Measurements from ENCODE around the gene TMEM109.

TMEM109 gene, protein sequence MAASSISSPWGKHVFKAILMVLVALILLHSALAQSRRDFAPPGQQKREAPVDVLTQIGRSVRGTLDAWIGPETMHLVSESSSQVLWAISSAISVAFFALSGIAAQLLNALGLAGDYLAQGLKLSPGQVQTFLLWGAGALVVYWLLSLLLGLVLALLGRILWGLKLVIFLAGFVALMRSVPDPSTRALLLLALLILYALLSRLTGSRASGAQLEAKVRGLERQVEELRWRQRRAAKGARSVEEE

DNA sequence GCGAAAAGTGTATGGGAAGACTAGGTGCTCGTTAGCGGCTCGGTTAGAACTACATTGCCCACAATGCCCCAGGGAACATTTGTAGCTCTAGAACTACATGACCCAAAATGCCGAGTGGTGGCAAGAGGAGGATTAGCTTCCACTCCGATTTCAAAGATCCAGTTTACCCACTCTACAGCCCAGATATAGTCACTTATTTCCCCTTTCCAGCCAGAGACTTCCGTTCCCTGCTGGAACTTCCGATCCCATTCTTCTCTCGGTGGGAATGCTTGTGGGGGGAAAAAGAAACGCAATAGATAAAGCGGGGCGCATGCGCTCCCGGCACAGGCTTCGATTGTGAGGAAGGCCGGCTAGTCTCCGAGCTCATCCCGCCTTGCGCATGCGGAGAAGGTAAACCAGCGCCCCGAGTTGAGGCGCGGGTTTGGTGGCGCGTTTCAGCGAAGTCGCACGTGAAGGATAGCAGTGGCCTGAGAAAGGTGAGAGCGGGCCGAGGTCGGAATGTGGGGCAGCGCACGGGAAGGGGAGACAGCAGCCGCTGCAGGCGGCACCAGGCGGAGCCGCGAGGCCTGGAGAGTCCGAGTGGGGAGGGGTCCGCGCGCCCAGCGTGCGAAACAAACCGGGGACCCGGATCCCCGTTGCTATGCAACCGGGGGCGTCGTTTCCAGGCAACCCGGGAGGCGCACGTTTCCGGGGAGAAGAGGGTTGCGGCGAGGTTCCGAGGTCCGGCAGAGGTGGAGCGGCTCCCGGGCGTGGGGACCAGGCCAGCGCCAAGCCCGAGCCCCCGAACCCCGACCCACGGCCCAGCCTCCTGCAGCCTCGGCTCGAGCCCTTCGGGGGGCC, at the start of gene TMEM109:
Gene TMEM109 (plus strand): TSS at position 366 of the 840 bp plus-strand sequence. CDS start 5,536 bp downstream, outside the sequence.
- DNase-seq (ENCODE audit: low spot score): peak; percentile 88
- TF ChIP-seq, protein P1, sequence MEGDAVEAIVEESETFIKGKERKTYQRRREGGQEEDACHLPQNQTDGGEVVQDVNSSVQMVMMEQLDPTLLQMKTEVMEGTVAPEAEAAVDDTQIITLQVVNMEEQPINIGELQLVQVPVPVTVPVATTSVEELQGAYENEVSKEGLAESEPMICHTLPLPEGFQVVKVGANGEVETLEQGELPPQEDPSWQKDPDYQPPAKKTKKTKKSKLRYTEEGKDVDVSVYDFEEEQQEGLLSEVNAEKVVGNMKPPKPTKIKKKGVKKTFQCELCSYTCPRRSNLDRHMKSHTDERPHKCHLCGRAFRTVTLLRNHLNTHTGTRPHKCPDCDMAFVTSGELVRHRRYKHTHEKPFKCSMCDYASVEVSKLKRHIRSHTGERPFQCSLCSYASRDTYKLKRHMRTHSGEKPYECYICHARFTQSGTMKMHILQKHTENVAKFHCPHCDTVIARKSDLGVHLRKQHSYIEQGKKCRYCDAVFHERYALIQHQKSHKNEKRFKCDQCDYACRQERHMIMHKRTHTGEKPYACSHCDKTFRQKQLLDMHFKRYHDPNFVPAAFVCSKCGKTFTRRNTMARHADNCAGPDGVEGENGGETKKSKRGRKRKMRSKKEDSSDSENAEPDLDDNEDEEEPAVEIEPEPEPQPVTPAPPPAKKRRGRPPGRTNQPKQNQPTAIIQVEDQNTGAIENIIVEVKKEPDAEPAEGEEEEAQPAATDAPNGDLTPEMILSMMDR (IDR thresholded peaks at IDR 0.05): no peak
- peak within 1 kb of the TSS; percentile 88 for H3K4me3 ChIP-seq
- peak within 1 kb of the TSS; percentile 91 to 93 for H3K27ac ChIP-seq

DNA sequence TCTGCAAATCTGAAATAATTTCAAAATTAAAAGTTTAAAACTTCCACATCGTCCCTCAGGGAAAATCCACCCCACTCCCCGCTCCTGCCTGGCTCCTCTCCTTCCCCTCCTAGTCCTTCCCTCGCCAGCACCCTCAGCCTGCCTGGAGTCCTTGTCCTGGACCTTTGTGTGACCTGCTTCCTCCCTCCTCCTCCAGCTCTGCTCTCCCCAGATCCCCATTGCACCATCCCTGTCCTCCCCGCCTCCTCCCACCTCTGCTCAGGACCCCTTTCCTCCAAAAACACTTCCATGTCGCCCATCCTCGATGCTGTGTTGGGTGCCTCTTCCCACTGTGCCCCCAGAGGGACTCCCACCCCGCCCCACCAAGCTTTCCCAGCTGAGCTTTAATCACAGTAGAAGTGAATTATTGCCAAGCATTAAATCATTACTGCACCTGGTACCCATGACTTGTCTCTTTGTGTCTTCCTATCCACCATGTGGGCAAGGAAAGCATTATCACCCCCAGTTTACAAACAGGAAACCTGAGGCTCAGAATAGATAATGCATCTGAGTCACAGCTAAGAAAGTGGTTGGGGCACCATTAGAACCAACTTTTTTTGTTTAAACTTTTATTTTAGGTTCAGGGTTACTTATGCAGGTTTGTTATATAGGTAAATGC, 49.0 kb upstream of the TMEM109 start:
- TF ChIP-seq, protein P1 (IDR thresholded peaks at IDR 0.05): no peak
- no peak for DNase-seq (ENCODE audit: low spot score)
- Histone ChIP-seq H3K27ac (no peak overlapping the region), H3K4me3 (no peak overlapping the region)

GRCh38 chr11:60866911-60867870, 46.8 kb upstream of the TMEM109 start, which contains the start of gene ZP1:
Gene ZP1 (plus strand): TSS chr11:60867542. CDS start chr11:60867562, 20 bp downstream.
- TF ChIP-seq, protein P1 (IDR thresholded peaks at IDR 0.05): no peak
- Histone ChIP-seq H3K4me3 (no peak within 1 kb of the TSS), H3K27ac (no peak within 1 kb of the TSS)
- DNase-seq (ENCODE audit: low spot score): no peak

GRCh38 chr11:60867871-60868681, 45.9 kb upstream of the TMEM109 start:
- no peak for DNase-seq (ENCODE audit: low spot score)
- Histone ChIP-seq H3K4me3 (no peak overlapping the region), H3K27ac (no peak overlapping the region)
- TF ChIP-seq, protein P1 (IDR thresholded peaks at IDR 0.05): no peak

DNA sequence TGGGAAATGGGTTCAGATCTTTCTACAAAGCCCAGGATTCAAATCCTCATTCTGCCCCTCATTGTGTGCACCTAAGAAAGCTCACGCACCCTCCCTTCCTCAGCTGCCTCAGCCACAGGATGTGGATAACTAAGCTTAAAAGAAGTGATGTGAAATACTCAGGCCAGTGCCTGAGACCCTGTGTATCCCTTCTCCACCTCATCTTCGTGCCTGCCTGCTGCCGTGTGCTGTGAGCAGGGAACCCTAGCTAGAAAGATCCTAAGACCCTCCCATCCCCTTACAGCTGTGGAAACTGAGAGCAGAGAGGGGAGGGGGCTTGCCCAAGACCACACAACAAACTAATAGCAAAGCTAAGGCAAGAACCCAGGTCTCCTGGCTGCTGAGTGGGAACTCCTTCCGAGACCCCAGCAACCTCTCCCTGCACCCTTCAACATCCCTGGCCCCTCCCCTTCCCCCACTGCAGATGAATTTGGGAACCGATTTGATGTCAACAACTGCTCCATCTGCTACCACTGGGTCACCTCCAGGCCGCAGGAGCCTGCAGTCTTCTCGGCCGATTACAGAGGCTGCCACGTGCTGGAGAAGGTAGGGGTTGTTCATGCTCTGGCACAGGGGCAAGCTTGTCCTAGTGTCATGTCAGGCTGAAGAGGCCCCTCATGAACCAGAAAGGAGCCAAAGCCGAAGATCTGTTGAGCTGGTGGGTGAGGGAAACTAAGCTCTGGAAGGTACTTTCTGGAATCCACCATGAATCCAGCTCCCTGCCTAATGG, 45.1 kb upstream of the TMEM109 start:
- TF ChIP-seq, protein P1 (IDR thresholded peaks at IDR 0.05): no peak
- no peak overlapping the region for H3K4me3 ChIP-seq
- DNase-seq (ENCODE audit: low spot score): no peak
- H3K27ac ChIP-seq: no peak overlapping the region
